Esophagus squamous epithelium (tissue), 5 donors: ENCODE data around the gene FNTB. TPM values are rescaled to one million over a fixed set of nuclear protein-coding genes. Genes with fewer than 3 reads are reported as not detected.
A peak's percentile ranks its signal among the peaks of the same experiment; 100 is the strongest.

Experiments used
- DNase-seq: peaks from one replicate; lab custom pipeline; 2025; lab: John Stamatoyannopoulos, UW
- H3K27ac ChIP-seq, 4 donors: fragments of 200-600 bp; sonication (generic); one replicate each; pipeline ENCODE4 v1.5.1; 2016 to 2019; ENCODE audit warnings: mild to moderate bottlenecking in 1 of 4
- H3K27me3 ChIP-seq, 4 donors: fragments of 200-600 bp; sonication (generic); 1 replicate in 3 of 4; 2 replicates in 1 of 4; pipeline versions ENCODE4 v1.5.1 to v1.6.0; 2017 to 2021; ENCODE audit warnings: antibody characterized with exemption in 1 of 4
- H3K36me3 ChIP-seq, 3 donors: fragments of 200-600 bp; sonication (generic); one replicate each; pipeline ENCODE4 v1.5.1; 2016 to 2019
- H3K4me1 ChIP-seq, 3 donors: fragments of 200-600 bp; sonication (generic); one replicate each; pipeline ENCODE4 v1.5.1; 2017 to 2019
- H3K4me3 ChIP-seq, 4 donors: fragments of 200-600 bp; sonication (generic); 1 replicate in 3 of 4; 2 replicates in 1 of 4; pipeline ENCODE4 v1.5.1; 2016 to 2019; ENCODE audit warnings: mild to moderate bottlenecking in 2 of 4, moderate library complexity in 1 of 4
- H3K9me3 ChIP-seq, 3 donors: fragments of 200-600 bp; sonication (generic); one replicate each; pipeline ENCODE4 v1.5.1; 2016 to 2019
- CTCF ChIP-seq, 6 experiments: fragments of 450-650 bp in 4 of 6; fragments of 200-600 bp in 2 of 6; sonication (generic) in 2 of 6; IDR thresholded peaks; one replicate each; pipeline ENCODE4 v1.5.1; 2016 to 2019; ENCODE audit warnings: antibody characterized with exemption in 6 of 6, mild to moderate bottlenecking in 4 of 6, moderate library complexity in 4 of 6
- POLR2A ChIP-seq, 4 donors: fragments of 450-650 bp; IDR thresholded peaks; one replicate each; pipeline ENCODE4 v1.6.1; 2017; ENCODE audit warnings: antibody characterized with exemption in 4 of 4, mild to moderate bottlenecking in 4 of 4, moderate library complexity in 3 of 4
- WGBS, 2 donors: methylation state at CpG; one replicate each; pipeline ENCODE4 v1.1.5; 2018; 5-methylcytosine and 5-hydroxymethylcytosine counted together
- intact Hi-C: fragments of 100-400 bp; cut with DNase I; formaldehyde crosslinking; loops from one replicate; pipeline ENCODE4 v1.15.0; 2022
- total RNA-seq, 4 donors: library from RNA; depleted of rRNA; stranded (reverse); fragments of >200 nt; gene quantifications; one replicate each; pipeline ENCODE4 v1.1.0, GENCODE V29; 2016
- donor health status: DM: yes; HTN: yes; CAD: no.

The FNTB gene
- total RNA-seq, 4 donors from 2014 or later, result 16.2 to 20.4 (median 18.2) TPM

DNA sequence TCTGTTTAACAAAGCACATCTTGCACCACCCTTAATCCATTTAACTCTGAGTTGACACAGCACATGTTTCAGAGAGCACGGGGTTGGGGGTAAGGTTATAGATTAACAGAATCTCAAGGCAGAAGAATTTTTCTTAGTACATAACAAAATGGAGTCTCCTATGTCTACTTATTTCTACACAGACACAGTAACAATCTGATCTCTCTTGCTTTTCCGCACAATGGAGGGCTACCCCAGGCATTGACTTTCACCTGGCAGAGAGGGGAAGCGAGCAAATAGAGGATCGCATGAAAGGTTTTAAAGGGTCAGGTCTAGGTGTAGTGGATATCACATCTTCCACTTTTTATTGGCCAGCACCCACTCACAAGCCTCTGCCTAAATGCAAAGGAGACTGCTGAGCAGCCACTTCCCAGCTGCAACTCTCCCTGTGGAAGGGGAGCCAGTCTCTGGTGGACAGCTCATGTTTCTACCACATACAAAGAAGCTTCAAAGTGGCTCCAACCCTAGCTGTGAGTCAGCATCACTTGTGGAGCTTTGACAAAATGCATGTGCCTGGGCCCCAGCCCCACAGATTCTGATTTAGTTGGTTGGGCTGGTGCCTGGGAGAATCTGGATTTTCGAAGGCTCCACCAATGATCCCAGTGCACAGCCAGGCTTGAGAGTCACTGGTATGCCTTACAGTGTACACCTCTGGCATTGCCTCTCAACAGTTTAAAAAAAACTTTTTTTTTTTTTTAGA lies 7.2 kb upstream of the FNTB start:
- Histone ChIP-seq H3K27me3 (peaks cover 0 to 4% (median 0%) of the 10 kb centered on the region in 4 donors), H3K9me3 (no peaks in the 10 kb centered on the region), H3K4me3 (no peak overlapping the region), H3K36me3 (no peaks in the 10 kb centered on the region), H3K27ac (no peak overlapping the region), H3K4me1 (peaks cover 0 to 9% (median 4%) of the 10 kb centered on the region in 3 donors)
- TF ChIP-seq CTCF (IDR thresholded peaks at IDR 0.05) (no peak), POLR2A (IDR thresholded peaks at IDR 0.05) (no peak)
- intact Hi-C loops, result loop anchor here (10.0 kb wide), 1 partner anchor 155 kb away; no protein-coding TSS in a partner anchor
- WGBS, 2 donors, result 71 to 84% methylated on average over 4 to 5 of the region's 5 CpGs
- DNase-seq, result no peak

- DNase-seq, result no peak
- intact Hi-C loops, result loop anchor here (10.0 kb wide), 1 partner anchor 159 kb away; no protein-coding TSS in a partner anchor
- H3K4me3 ChIP-seq, result peak overlapping the region in 1 of 4 donors; percentile 26
- H3K36me3 ChIP-seq, result no peaks in the 10 kb centered on the region
- H3K4me1 ChIP-seq, result peaks cover 9 to 30% (median 13%) of the 10 kb centered on the region in 3 donors
- TF ChIP-seq CTCF (IDR thresholded peaks at IDR 0.05) (peak; percentile 57 to 72 (median 64)), POLR2A (IDR thresholded peaks at IDR 0.05) (no peak)
- H3K27me3 ChIP-seq, result no peaks in the 10 kb centered on the region
- H3K9me3 ChIP-seq, result no peaks in the 10 kb centered on the region
- 8 to 9% methylated on average over 15 of the region's 15 CpGs for WGBS, 2 donors
- H3K27ac ChIP-seq, result no peak overlapping the region
These were observed 3.0 kb upstream of the FNTB start for GRCh38 chr14:64983439-64984310.

DNA sequence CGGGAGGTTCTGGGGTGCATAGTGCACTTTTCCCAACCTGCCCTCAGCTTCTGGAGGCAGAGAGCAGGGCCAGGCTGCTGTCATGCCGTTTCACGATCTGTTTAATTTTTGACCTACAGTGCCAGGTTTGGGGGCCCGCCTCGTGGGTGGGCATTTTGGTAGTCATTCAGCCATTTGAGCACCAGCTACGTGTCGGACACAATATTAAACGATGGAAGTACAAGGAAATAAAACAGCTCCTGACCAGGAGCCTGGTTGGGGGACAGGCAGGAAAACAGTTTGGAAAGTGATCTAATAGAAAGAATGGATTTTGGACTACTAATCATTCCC lies 708 bp downstream of the FNTB start:
- DNase-seq, result no peak
- Histone ChIP-seq H3K36me3 (no peaks in the 10 kb centered on the region), H3K4me3 (peak overlapping the region; percentile 73 to 96 (median 84)), H3K27me3 (no peaks in the 10 kb centered on the region), H3K27ac (peak overlapping the region; percentile 87 to 98 (median 94)), H3K4me1 (peaks cover 9 to 49% (median 13%) of the 10 kb centered on the region in 3 donors), H3K9me3 (no peaks in the 10 kb centered on the region)
- intact Hi-C loops, result loop anchor here (10.0 kb wide), 1 partner anchor 163 kb away; no protein-coding TSS in a partner anchor
- WGBS, 2 donors, result 0 to 3% methylated on average over 3 to 8 of the region's 8 CpGs
- TF ChIP-seq CTCF (IDR thresholded peaks at IDR 0.05) (no peak), POLR2A (IDR thresholded peaks at IDR 0.05) (no peak)

GRCh38 chr14:64990296-64990695 lies 3.6 kb downstream of the FNTB start:
- Histone ChIP-seq H3K27me3 (no peaks in the 10 kb centered on the region), H3K4me1 (peaks cover 8 to 58% (median 24%) of the 10 kb centered on the region in 3 donors), H3K27ac (peak overlapping the region in 1 of 4 donors; percentile 16), H3K36me3 (no peaks in the 10 kb centered on the region), H3K9me3 (no peaks in the 10 kb centered on the region), H3K4me3 (no peak overlapping the region)
- DNase-seq, result no peak
- WGBS, 2 donors, result 74 to 77% methylated on average over 3 of the region's 3 CpGs
- intact Hi-C loops, result loop anchor here (10.0 kb wide), 1 partner anchor 115 kb away; the partner anchor contains the start of gene MAX
- TF ChIP-seq CTCF (IDR thresholded peaks at IDR 0.05) (no peak), POLR2A (IDR thresholded peaks at IDR 0.05) (no peak)
